Mesothelial cell of epicardium (in vitro differentiated cells): ENCODE data around the gene IL7R. TPM values are rescaled to one million over a fixed set of nuclear protein-coding genes. Genes with fewer than 3 reads are reported as not detected.
"Not testable (repeated sequence)": the region's sequence is repeated elsewhere in the genome, so short reads cannot be mapped to it uniquely, and the experiment has no call there.

ENCODE experiments used
- DNase-seq, 2 experiments: peaks; one replicate each; pipeline ENCODE4 v3.0.0; 2021; ENCODE audit warnings: low spot score in 2 of 2; ENCODE audit not compliant: unreplicated experiment in 2 of 2
- H3K27ac Mint-ChIP-seq: 2 replicates; pipeline ENCODE4 v1.8.0; 2021; ENCODE audit warnings: mixed read lengths
- H3K27me3 Mint-ChIP-seq: 2 replicates; pipeline ENCODE4 v1.8.0; 2021; ENCODE audit warnings: low read depth, mixed read lengths
- H3K36me3 Mint-ChIP-seq: 2 replicates; pipeline ENCODE4 v1.8.0; 2021; ENCODE audit warnings: mixed read lengths
- H3K4me1 Mint-ChIP-seq: 2 replicates; pipeline ENCODE4 v1.8.0; 2021; ENCODE audit warnings: mixed read lengths
- H3K4me3 Mint-ChIP-seq: 2 replicates; pipeline ENCODE4 v1.8.0; 2021; ENCODE audit warnings: mild to moderate bottlenecking, moderate library complexity, mixed read lengths
- H3K9me3 Mint-ChIP-seq: 2 replicates; pipeline ENCODE4 v1.8.0; 2021; ENCODE audit warnings: mixed read lengths
- total RNA-seq: library from RNA; stranded (reverse); gene quantifications from 3 replicates; pipeline ENCODE4 v1.2.1, GENCODE V29; 2021
- TF ChIP-seq, protein P1 (sequence below): fragments of 200-600 bp; sonication (generic); IDR thresholded peaks from one replicate; pipeline ENCODE4 v1.5.0; 2021; ENCODE audit warnings: antibody characterized with exemption; ENCODE audit not compliant: unreplicated experiment

Gene IL7R
- total RNA-seq, 1 donor from 2014 or later: 0.13 TPM

DNA sequence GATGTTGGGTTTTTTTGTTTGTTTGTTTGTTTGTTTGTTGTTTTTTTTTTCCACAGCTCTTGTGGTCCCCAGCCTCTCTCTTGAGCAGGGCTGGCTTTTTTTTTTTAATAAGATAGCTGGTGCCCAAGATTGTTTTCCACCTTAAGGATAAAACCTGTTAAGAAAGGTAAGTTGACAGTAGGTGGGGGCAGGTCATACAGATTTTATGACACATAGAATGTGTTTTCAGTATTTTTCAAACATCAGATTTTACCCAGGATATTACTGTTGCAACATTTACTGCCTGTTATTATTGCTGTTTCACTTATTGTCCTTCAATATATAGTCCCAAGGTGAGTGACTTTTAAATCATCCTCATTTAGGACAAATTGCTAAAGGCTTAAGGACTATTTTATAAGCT is 3.9 kb upstream of the IL7R start:
- no peak overlapping the region for H3K27ac Mint-ChIP-seq
- no peaks in the 10 kb centered on the region for H3K36me3 Mint-ChIP-seq
- no peak overlapping the region for H3K4me3 Mint-ChIP-seq
- H3K4me1 Mint-ChIP-seq: peaks cover 22% of the 10 kb centered on the region
- H3K27me3 Mint-ChIP-seq: peaks cover 2% of the 10 kb centered on the region
- TF ChIP-seq, protein P1, sequence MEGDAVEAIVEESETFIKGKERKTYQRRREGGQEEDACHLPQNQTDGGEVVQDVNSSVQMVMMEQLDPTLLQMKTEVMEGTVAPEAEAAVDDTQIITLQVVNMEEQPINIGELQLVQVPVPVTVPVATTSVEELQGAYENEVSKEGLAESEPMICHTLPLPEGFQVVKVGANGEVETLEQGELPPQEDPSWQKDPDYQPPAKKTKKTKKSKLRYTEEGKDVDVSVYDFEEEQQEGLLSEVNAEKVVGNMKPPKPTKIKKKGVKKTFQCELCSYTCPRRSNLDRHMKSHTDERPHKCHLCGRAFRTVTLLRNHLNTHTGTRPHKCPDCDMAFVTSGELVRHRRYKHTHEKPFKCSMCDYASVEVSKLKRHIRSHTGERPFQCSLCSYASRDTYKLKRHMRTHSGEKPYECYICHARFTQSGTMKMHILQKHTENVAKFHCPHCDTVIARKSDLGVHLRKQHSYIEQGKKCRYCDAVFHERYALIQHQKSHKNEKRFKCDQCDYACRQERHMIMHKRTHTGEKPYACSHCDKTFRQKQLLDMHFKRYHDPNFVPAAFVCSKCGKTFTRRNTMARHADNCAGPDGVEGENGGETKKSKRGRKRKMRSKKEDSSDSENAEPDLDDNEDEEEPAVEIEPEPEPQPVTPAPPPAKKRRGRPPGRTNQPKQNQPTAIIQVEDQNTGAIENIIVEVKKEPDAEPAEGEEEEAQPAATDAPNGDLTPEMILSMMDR: no peak
- no peaks in the 10 kb centered on the region for H3K9me3 Mint-ChIP-seq
- no peak for DNase-seq

DNA sequence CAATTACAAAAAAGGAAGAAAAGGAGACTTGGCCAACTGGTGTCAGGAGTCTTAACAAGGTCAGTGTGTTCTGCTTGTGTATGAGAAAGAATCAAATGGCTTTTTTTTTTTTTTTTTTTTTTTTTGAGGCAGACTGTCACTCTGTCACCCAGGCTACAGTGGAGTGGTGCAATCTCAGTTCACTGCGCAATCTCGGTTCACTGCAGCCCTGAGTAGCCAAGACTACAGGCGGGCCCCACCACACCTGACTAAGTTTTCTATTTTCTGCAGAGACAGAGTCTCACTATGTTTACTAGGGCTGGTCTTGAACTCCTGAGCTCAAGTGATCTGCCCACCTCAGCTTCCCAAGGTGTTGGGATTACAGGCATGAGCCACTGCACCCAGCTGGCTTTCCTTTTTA is 3.1 kb upstream of the IL7R start:
- no peak overlapping the region for H3K27ac Mint-ChIP-seq
- no peak for DNase-seq
- no peaks in the 10 kb centered on the region for H3K9me3 Mint-ChIP-seq
- H3K4me3 Mint-ChIP-seq: no peak overlapping the region
- no peaks in the 10 kb centered on the region for H3K36me3 Mint-ChIP-seq
- peaks cover 2% of the 10 kb centered on the region for H3K27me3 Mint-ChIP-seq
- H3K4me1 Mint-ChIP-seq: peaks cover 24% of the 10 kb centered on the region
- TF ChIP-seq, protein P1: no peak

DNA sequence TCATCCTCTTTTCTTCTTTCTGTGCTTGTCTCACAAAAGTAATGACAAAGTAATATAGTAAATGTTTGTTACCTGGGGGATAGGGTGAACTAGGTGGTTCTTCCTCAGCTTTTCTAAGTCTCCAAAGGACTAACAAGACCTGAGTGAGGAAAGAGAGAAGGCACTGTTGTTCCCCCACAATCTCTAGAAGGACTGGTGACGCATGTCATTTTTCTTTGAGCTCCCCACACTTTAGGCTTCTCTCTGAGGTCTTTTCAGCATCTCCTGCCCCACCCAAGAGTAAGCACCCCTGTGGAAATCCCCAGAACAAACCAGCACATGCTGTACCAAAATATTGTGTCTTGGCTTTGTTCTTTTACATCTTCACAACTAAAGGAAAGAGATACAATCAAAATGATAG is 2.4 kb upstream of the IL7R start:
- TF ChIP-seq, protein P1: no peak
- DNase-seq: no peak
- Mint-ChIP-seq H3K27ac (no peak overlapping the region), H3K27me3 (peaks cover 2% of the 10 kb centered on the region), H3K4me3 (no peak overlapping the region), H3K36me3 (no peaks in the 10 kb centered on the region), H3K9me3 (no peaks in the 10 kb centered on the region), H3K4me1 (peaks cover 24% of the 10 kb centered on the region)

DNA sequence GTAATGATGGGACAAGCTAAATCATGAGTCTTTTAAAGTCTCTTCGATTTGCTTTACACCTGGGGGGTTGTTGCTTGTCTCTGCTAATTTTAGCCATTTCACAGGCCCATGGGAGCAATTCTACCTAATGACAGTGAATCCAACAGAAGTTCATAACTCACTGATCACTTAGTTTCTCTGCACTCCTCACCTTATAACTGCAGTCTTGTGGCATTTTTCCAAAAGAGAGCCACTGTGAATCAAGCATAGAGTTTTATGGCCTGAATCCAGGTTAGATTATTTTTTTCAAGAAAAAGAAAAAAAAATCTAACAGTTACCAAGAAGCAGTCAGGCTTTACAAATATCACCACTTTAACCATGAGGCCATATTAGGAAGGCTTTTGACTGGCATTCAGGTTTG is 1.5 kb upstream of the IL7R start:
- Mint-ChIP-seq H3K27me3 (peaks cover 2% of the 10 kb centered on the region), H3K27ac (no peak overlapping the region), H3K9me3 (no peaks in the 10 kb centered on the region), H3K4me3 (no peak overlapping the region), H3K36me3 (no peaks in the 10 kb centered on the region), H3K4me1 (peaks cover 24% of the 10 kb centered on the region)
- TF ChIP-seq, protein P1: no peak
- no peak for DNase-seq

DNA sequence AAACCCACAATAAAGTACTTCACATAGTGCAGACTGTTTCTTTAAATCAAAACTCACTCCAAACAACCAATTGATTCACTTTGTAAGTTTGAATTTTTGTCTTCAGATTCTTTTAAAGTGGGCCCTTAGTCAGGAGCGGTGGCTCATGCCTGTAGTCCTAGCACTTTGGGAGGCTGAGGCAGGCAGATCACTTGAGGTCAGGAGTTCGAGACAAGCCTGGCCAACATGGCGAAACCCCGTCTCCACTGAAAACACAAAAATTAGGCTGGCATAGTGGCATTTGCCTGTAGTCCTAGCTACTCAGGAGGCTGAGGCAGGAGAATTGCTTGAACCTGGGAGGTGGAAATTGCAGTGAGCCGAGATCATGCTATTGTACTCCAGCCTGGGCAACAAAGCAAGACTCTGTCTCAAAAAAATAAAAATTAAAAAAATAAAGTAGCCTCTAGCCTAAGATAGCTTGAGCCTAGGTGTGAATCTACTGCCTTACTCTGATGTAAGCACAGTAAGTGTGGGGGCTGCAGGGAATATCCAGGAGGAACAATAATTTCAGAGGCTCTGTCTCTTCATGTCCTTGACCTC is 416 bp upstream of the IL7R start:
- H3K27me3 Mint-ChIP-seq, H3K4me3 Mint-ChIP-seq, H3K36me3 Mint-ChIP-seq, H3K9me3 Mint-ChIP-seq, DNase-seq, H3K27ac Mint-ChIP-seq: not testable (repeated sequence)
- peaks cover 27% of the 10 kb centered on the region for H3K4me1 Mint-ChIP-seq

DNA sequence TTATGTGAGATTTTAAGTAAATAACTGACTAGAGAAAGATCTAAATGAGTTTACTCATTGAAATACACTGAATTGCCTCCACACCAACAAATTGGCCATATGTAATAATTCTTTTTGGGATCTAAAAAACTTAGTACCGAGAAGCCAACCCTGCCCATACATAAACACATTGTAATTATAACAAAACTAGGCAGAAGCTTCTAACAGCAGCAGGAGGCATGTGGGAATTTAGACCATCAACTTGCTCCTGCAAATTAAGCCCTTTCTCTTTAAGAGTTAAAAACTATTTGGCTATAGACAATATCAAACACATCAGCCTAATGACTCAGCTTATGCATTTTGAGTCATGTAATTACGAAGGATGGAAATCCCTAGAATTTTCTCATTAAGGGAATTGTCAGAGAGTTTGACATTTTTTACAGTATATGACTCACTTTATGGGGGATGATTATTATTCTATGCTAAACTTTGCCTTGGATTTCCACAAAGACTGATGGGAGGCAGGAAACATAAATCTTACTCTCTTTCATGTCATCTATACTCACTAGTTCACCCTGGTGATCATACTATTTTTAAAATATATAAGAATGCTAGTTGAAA is 1.0 kb downstream of the IL7R start:
- TF ChIP-seq, protein P1: no peak
- peaks cover 33% of the 10 kb centered on the region for H3K4me1 Mint-ChIP-seq
- no peak for DNase-seq
- H3K9me3 Mint-ChIP-seq: no peaks in the 10 kb centered on the region
- H3K4me3 Mint-ChIP-seq: no peak overlapping the region
- H3K27me3 Mint-ChIP-seq: peaks cover 2% of the 10 kb centered on the region
- H3K27ac Mint-ChIP-seq: no peak overlapping the region
- H3K36me3 Mint-ChIP-seq: no peaks in the 10 kb centered on the region
